K562 (cell line): ENCODE measurements around the gene GCH1.

Experiments
- FOXK1 ChIP-seq: sonication (generic); formaldehyde crosslinking; IDR thresholded peaks from 2 replicates; pipeline ENCODE4 v1.8.0; 2022; ENCODE audit warnings: missing genetic modification reagents, mild to moderate bottlenecking, borderline replicate concordance
- KLF13 ChIP-seq: fragments of 450-650 bp; IDR thresholded peaks from 2 replicates; pipeline ENCODE4 v1.6.1; 2016; ENCODE audit warnings: missing genetic modification characterization, low read depth, mild to moderate bottlenecking, missing compliant biosample characterization, moderate library complexity, borderline replicate concordance
- PHB2 ChIP-seq: fragments of 450-650 bp; IDR thresholded peaks from 2 replicates; pipeline ENCODE4 v1.6.1; 2017; ENCODE audit warnings: low read depth
- SRSF1 ChIP-seq: fragments of 200-400 bp; formaldehyde crosslinking; IDR thresholded peaks from 2 replicates; pipeline ENCODE4 v1.6.1; 2017; ENCODE audit warnings: mild to moderate bottlenecking, low read depth, low read length, moderate library complexity
- TAF1 ChIP-seq: IDR thresholded peaks from 2 replicates; pipeline ENCODE4 v1.6.1; 2011; ENCODE audit warnings: mild to moderate bottlenecking, low read length, moderate library complexity; ENCODE audit not compliant: insufficient read depth, control insufficient read depth, severe bottlenecking; ENCODE audit errors: extremely low read depth
- ZFP1 ChIP-seq: fragments of 450-650 bp; formaldehyde crosslinking; IDR thresholded peaks from 2 replicates; pipeline ENCODE4 v1.4.0; 2020; ENCODE audit warnings: mild to moderate bottlenecking, mixed read lengths
- ZNF707 ChIP-seq: fragments of 250-450 bp; sonication (Bioruptor Pico); conservative IDR thresholded peaks from 2 replicates; pipeline ENCODE4 v1.8.0; 2022; ENCODE audit warnings: inconsistent platforms, mild to moderate bottlenecking, moderate library complexity

DNA sequence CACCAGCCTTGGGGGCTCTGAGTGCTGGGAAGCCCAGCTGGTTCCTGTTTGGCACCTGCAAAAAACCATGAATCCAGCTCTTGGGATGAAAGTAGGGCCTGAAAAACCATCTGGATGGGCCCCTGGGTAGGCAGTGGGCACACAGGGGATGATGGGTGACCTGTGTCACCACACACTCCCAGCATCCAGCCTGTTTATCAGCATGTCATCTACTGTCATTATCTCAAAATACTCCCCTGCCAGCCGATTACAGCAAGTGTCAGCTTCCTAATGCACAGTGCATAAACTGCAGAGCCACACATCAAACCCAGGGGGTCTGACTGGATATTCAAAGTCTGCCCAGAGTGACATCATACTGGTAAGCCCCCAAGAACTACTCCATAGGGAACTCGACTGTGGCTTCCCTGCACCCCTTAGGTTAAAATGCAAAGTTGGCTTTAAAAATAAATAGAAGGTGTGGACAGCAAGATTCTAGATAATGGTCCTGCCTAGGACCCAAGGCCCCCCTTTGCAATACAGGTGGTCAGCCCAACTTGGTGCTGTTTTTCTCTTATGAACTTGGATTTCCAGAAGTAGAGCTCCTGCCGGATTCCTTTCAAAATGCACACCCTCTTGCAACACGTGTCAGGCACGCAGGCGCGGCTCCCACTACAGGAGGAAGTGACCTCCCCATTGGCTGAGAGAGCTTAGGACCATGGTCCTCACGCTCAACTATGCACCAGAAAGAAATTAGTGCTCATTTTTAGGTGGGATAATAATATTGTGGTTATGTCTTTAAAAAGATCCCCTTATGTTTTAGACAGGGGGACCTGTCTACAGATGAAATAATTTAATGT is 94.1 kb downstream of the GCH1 start:
- TF ChIP-seq PHB2 (no peak), ZFP1 (CRISPR knock-in tag) (no peak), ZNF707 (no peak), FOXK1 (CRISPR knock-in tag) (no peak), TAF1 (no peak), SRSF1 (no peak), KLF13 (tag) (no peak)
